ENCODE measurements around the gene SNCA.

GRCh38 chr4:89703829-89704590 lies 133.0 kb downstream of the SNCA start:
- TF ChIP-seq POU6F1 (CRISPR knock-in tag; IDR thresholded peaks at IDR 0.05; ENCODE audit: borderline replicate concordance, low read depth) (no peak), ZC3H10 (CRISPR knock-in tag; IDR thresholded peaks at IDR 0.05) (no peak), PATZ1 (CRISPR knock-in tag; IDR thresholded peaks at IDR 0.05; ENCODE audit: borderline replicate concordance) (no peak), TSHZ2 (CRISPR knock-in tag; IDR thresholded peaks at IDR 0.05) (no peak), TOX (CRISPR knock-in tag; IDR thresholded peaks at IDR 0.05; ENCODE audit: borderline replicate concordance) (no peak), ZNF8 (CRISPR knock-in tag; IDR thresholded peaks at IDR 0.05) (no peak), ZNF565 (CRISPR knock-in tag; conservative IDR thresholded peaks at IDR 0.05; ENCODE audit: low read depth) (no peak), ZNF70 (CRISPR knock-in tag; IDR thresholded peaks at IDR 0.05) (no peak), RARB (CRISPR knock-in tag; IDR thresholded peaks at IDR 0.05) (no peak), CSDC2 (CRISPR knock-in tag; IDR thresholded peaks at IDR 0.05) (no peak)

Measured in SK-N-SH treated with all-trans-retinoic acid at 6 μM for 48 hours (cell line).